MCF 10A (cell line): ENCODE data around the gene KLF2. TPM values are rescaled to one million over a fixed set of nuclear protein-coding genes. Genes with fewer than 3 reads are reported as not detected.

Source experiments
- Bru-seq: library from RNA; stranded (reverse); fragments of 400-500 nt; gene quantifications from one replicate; lab custom pipeline; 2021; lab: Mats Ljungman, UMichigan
- BruChase-seq, 2 experiments: library from RNA; stranded (reverse); fragments of 400-500 nt; gene quantifications; one replicate each; lab custom pipeline; 2021; lab: Mats Ljungman, UMichigan
- BruUV-seq: library from RNA; stranded (reverse); fragments of 400-500 nt; replicated peaks from 2 replicates; lab custom pipeline; 2021; lab: Mats Ljungman, UMichigan
- CTCF ChIA-PET: fragments of 300-600 bp; sonication (Branson Sonifier 250); formaldehyde crosslinking; extraction: SDS; loops from one replicate; lab custom pipeline; 2021; ENCODE audit warnings: antibody characterized with exemption, inconsistent platforms; lab: Yijun Ruan, JAX
- POLR2A ChIA-PET: fragments of 300-600, 350-650 bp; sonication (Branson Sonifier 250); formaldehyde crosslinking; extraction: SDS; loops from one replicate; lab custom pipeline; 2020; ENCODE audit warnings: antibody characterized with exemption, inconsistent platforms; lab: Yijun Ruan, JAX
- DNase-seq: peaks from one replicate; pipeline ENCODE4 v3.0.0-alpha.2; 2018; ENCODE audit not compliant: unreplicated experiment
- H3K27ac Mint-ChIP-seq: one replicate; pipeline ENCODE4 v1.8.0; 2022; ENCODE audit warnings: mild to moderate bottlenecking, low read depth, mixed read lengths; ENCODE audit not compliant: unreplicated experiment
- H3K27me3 Mint-ChIP-seq: one replicate; pipeline ENCODE4 v1.8.0; 2022; ENCODE audit warnings: mixed read lengths; ENCODE audit not compliant: insufficient read depth, unreplicated experiment
- H3K36me3 Mint-ChIP-seq: one replicate; pipeline ENCODE4 v1.8.0; 2022; ENCODE audit warnings: mild to moderate bottlenecking, moderate library complexity, mixed read lengths; ENCODE audit not compliant: insufficient read depth, unreplicated experiment
- H3K4me1 Mint-ChIP-seq: one replicate; pipeline ENCODE4 v1.8.0; 2022; ENCODE audit warnings: mixed read lengths; ENCODE audit not compliant: insufficient read depth, unreplicated experiment
- H3K4me3 Mint-ChIP-seq: one replicate; pipeline ENCODE4 v1.8.0; 2022; ENCODE audit warnings: mild to moderate bottlenecking, moderate library complexity, mixed read lengths; ENCODE audit not compliant: unreplicated experiment
- H3K9me3 Mint-ChIP-seq: one replicate; pipeline ENCODE4 v1.8.0; 2022; ENCODE audit warnings: mixed read lengths; ENCODE audit not compliant: unreplicated experiment
- CTCF ChIP-seq: fragments of 200-600 bp; IDR thresholded peaks from one replicate; pipeline ENCODE4 v1.8.0; 2022; ENCODE audit warnings: antibody characterized with exemption, mild to moderate bottlenecking; ENCODE audit not compliant: unreplicated experiment
- intact Hi-C: fragments of 100-400 bp; cut with micrococcal nuclease; formaldehyde crosslinking; loops from 2 replicates; pipeline ENCODE4 v1.14.1; 2022
- long read RNA-seq: library from polyadenylated mRNA; stranded (forward); transcript quantifications from one replicate; pipeline ENCODE4 v2.0.0, GENCODE V29; 2022
- total RNA-seq: library from RNA; stranded (reverse); gene quantifications from 2 replicates; pipeline ENCODE4 v1.2.3, GENCODE V29; 2022

KLF2 gene
- total RNA-seq: 3.3 and 3.8 TPM in 2 replicates
- Bru-seq, nascent RNA: percentile 61 among the genes with signal in this experiment
- percentile 41 among the genes with signal in this experiment for BruChase-seq, experiment 1, labeled RNA remaining after a 6-hour chase
- BruChase-seq, experiment 2, labeled RNA remaining after a 2-hour chase: percentile 39 among the genes with signal in this experiment
- long read RNA-seq, transcript KLF2-201 (3 exons, 2,018 nt): major isoform, 7 of 10 reads
- long read RNA-seq, partial matches to known transcripts: 3 of 10 reads
- long read RNA-seq, other reads (novel, unspliced or antisense): 0 of 10 reads

GRCh38 chr19:16324384-16325160, at the start of gene KLF2:
TSS of gene KLF2 (plus strand) at chr19:16324826. CDS start at chr19:16324924, 98 bp downstream.
- Mint-ChIP-seq H3K36me3 (no peaks in the 10 kb centered on the region), H3K9me3 (no peaks in the 10 kb centered on the region), H3K4me3 (peak within 1 kb of the TSS; percentile 62), H3K4me1 (no peaks in the 10 kb centered on the region), H3K27me3 (no peaks in the 10 kb centered on the region), H3K27ac (peak within 1 kb of the TSS; percentile 64)
- DNase-seq: peak; percentile 80
- intact Hi-C loops: no loop called here
- ChIA-PET POLR2A (interaction anchor here (1.2 to 1.6 kb wide), 2 partner anchors 8 to 14 kb away, joined by 5 to 7 read pairs; no protein-coding TSS in a partner anchor), CTCF (no interaction called here)
- TF ChIP-seq CTCF: no peak
- BruUV-seq: no TSS peak

GRCh38 chr19:16280306-16280705, 44.3 kb upstream of the KLF2 start:
- H3K9me3 Mint-ChIP-seq: no peaks in the 10 kb centered on the region
- POLR2A ChIA-PET: no interaction called here
- TF ChIP-seq CTCF: no peak
- no peak overlapping the region for H3K4me3 Mint-ChIP-seq
- no peak overlapping the region for H3K27ac Mint-ChIP-seq
- peaks cover 37% of the 10 kb centered on the region for H3K27me3 Mint-ChIP-seq
- intact Hi-C loops: no loop called here
- CTCF ChIA-PET: interaction anchor here (0.5 to 0.6 kb wide), 2 partner anchors 25 to 32 kb away, joined by 3 to 5 read pairs; no protein-coding TSS in a partner anchor
- H3K4me1 Mint-ChIP-seq: peaks cover 5% of the 10 kb centered on the region
- H3K36me3 Mint-ChIP-seq: no peaks in the 10 kb centered on the region
- no peak for DNase-seq
- BruUV-seq: no TSS peak

DNA sequence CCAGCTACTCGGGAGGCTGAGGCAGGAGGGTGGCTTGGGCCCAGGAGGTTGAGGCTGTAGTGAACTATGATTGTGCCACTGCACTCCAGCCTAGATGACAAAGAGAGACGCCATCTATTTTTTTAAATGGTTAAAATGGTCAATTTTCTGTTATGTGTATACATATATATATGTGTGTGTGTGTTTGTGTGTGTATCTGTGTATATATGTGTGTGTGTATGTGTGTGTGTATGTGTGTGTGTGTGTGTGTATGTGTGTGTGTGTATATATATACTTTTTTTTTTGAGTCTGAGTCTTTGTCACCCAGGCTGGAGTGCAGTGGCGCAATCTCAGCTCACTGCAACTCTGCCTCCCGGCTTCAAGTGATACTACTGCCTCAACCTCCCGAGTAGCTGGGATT, 42.9 kb upstream of the KLF2 start:
- no TSS peak for BruUV-seq
- no peaks in the 10 kb centered on the region for H3K9me3 Mint-ChIP-seq
- CTCF ChIA-PET: interaction anchor here (0.6 to 0.8 kb wide), 3 partner anchors 30 to 1691 kb away, joined by 3 read pairs; no protein-coding TSS in a partner anchor
- no peak for TF ChIP-seq CTCF
- H3K4me1 Mint-ChIP-seq: peaks cover 5% of the 10 kb centered on the region
- H3K27me3 Mint-ChIP-seq: peaks cover 38% of the 10 kb centered on the region
- POLR2A ChIA-PET: no interaction called here
- no peaks in the 10 kb centered on the region for H3K36me3 Mint-ChIP-seq
- H3K27ac Mint-ChIP-seq: no peak overlapping the region
- no peak overlapping the region for H3K4me3 Mint-ChIP-seq
- no peak for DNase-seq
- intact Hi-C loops: no loop called here
